ENCODE data around the gene MAP3K9.

GRCh38 chr14:70748422-70748821 lies 60.9 kb downstream of the MAP3K9 start:
- TF ChIP-seq CTCF (IDR thresholded peaks at IDR 0.05; ENCODE audit: poor library complexity) = no peak
- TF ChIP-seq EZH2 (IDR thresholded peaks at IDR 0.05; ENCODE audit: borderline replicate concordance) = no peak
